ENCODE results near the gene FSTL3.

The FSTL3 gene

DNA sequence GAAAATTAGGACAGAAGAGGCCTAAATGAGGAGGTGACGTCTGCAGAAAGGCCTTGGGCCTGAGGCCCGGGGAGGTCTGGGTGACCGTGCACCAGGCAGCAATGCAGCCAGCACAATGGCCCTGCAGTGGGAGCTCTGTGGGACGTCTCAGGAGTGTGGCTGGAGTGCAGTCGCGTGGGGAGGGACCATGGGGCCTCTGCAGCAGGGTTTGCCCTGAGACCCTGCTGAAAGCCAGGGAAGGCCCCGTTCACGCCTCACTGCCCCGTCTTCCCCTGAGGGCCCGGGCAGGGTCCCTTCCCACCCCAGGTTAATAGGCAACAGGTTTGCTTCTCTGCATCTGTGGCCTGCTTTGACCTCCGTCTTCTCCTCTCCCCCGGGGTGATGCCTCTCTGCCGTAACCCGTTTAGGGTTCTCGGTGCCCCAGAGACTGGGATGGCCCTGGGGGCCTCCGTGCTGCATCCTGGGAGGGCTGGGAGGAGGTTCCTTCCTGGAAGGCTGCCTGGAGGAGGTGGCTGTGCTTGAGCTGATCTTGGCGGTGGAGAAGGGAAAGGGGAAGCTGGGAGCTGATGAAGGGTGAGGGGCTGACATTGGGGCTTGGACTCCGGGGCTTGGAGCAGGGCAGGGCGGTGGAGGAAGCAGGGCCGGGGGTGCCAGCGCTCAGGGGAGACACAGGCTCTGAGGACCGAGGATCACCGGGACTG lies 42.2 kb downstream of the FSTL3 start:
- no peak for TF ChIP-seq CTCF (IDR thresholded peaks at IDR 0.05; ENCODE audit: low read depth, low read length)
- no peak overlapping the region for H3K4me3 ChIP-seq (ENCODE audit: low read depth, low read length)

- no peak overlapping the region for H3K4me3 ChIP-seq (ENCODE audit: low read depth, low read length)
- no peak for TF ChIP-seq CTCF (IDR thresholded peaks at IDR 0.05; ENCODE audit: low read depth, low read length)
Observed at GRCh38 chr19:718991-719512, 42.9 kb downstream of the FSTL3 start.

- no peak overlapping the region for H3K4me3 ChIP-seq (ENCODE audit: low read depth, low read length)
- TF ChIP-seq CTCF (IDR thresholded peaks at IDR 0.05; ENCODE audit: low read depth, low read length): no peak
Observed at GRCh38 chr19:719636-720344, 43.6 kb downstream of the FSTL3 start.

GRCh38 chr19:720345-721160 lies 44.4 kb downstream of the FSTL3 start:
- H3K4me3 ChIP-seq (ENCODE audit: low read depth, low read length): no peak overlapping the region
- no peak for TF ChIP-seq CTCF (IDR thresholded peaks at IDR 0.05; ENCODE audit: low read depth, low read length)

GRCh38 chr19:722553-723101 lies 46.4 kb downstream of the FSTL3 start:
- no peak overlapping the region for H3K4me3 ChIP-seq (ENCODE audit: low read depth, low read length)
- TF ChIP-seq CTCF (IDR thresholded peaks at IDR 0.05; ENCODE audit: low read depth, low read length): no peak

DNA sequence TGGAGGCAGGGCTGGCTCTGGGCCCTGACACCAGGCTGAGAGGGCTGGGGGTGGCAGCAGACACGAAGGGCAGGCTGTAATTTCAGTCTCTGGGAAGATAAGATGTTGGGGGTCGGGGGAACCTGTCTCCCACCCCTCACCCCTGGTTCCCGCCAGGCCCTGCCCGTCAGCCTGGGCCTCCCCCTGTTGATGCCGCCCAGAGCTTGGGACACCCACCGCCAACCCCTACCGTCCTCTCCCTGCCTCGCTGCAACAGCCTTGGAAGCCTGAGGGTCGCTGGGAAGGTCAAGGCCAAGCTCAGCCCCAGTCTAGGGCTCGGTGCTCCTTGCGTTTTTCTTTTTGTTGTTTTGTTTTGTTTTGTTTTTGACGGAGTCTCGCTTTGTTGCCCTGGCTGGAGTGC lies 47.1 kb downstream of the FSTL3 start:
- no peak for TF ChIP-seq CTCF (IDR thresholded peaks at IDR 0.05; ENCODE audit: low read depth, low read length)
- H3K4me3 ChIP-seq (ENCODE audit: low read depth, low read length): no peak overlapping the region
